Inferior parietal cortex (tissue), 1 donor: Measurements from ENCODE around the gene NRGN.

Experiments used
- DNase-seq: peaks from one replicate; pipeline ENCODE4 v3.0.0-alpha.2; 2016; ENCODE audit errors: extremely low spot score

NRGN gene

DNA sequence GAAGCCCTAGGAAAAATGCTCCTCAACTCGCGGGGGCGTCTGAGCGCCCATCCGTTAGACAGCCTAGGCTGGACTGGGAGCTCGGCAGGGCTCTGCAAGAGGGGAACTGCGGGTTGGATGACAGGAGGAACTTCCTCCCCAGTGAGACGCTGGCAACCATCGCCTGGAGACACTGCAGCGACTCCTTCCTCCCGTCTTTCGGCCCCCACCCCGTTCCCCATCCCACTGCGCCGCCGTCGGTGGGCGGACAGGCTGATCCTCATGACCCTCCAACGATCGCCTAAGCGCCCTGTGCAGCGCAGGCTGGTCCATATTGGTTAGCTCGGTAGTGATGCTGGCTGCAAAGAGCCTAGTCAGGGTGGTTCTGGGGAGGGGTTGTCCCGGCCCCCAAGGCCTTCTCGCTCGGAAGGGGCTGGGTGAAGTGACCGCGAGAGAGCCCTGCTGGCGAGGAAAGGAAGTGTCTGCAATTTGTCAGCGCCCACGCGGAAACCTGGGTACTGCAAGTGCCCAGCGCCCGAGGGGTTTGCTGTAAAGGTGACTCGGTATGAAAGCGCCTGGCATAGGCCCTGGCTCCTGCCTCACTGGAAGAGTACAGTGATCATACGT, 638 bp downstream of the NRGN start:
- DNase-seq: no peak

DNA sequence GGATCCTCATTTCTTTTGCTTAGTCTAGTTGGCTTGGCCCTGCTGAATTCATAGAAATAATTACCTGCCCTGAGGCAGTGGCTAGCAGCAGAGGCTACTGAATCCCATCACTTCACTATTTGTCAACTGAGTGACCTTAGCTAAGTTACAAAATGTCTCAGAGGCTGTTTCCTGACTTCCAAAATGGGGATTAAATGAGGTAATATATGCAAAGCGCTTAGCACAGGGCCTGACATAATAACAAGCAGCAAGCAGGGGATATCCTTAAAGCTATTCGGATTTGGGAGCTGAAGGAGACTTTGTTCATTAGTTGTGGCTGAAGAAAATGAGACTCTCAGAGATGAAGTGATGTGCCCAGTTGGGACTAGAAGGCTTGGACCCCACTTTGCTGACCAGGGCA, 2.8 kb downstream of the NRGN start:
- DNase-seq: no peak

DNA sequence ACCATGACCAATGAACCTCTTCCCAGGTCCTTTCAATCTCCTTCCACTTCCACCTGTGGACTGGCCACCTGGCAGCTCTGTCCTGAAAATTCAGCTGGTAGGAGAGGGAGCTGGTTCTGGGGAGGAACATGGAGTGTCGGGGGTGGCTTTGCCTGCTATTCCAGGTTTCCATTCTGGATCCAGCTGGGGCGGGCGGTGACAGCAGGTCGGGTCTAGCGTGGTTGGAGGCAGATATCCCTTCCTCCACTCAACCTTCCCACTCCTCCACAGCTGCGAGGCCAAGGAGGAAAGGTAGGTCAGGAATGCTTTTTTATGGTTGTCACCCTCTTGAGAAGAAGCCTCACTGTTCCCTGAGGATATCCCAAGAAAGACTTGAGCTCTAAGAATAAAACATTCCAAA, 3.3 kb downstream of the NRGN start:
- no peak for DNase-seq

DNA sequence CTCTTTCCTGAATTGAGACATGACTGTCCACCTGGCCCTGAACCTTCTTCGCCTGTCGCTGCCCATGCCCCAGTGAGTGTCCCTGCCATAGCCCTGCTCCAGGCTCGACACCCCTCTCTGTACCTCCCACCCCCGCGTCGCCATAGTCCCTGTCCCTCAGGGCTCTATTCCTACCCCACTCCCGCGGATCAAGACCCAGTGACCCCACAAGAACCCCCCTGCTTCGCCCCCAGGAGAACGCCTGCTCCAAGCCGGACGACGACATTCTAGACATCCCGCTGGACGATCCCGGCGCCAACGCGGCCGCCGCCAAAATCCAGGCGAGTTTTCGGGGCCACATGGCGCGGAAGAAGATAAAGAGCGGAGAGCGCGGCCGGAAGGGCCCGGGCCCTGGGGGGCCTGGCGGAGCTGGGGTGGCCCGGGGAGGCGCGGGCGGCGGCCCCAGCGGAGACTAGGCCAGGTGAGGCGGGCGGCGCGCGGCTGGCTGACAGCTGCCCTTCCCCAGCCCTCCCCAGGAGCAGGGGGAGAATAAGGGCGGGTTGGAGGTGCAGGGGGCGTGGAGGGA, 5.6 kb downstream of the NRGN start:
- no peak for DNase-seq

DNA sequence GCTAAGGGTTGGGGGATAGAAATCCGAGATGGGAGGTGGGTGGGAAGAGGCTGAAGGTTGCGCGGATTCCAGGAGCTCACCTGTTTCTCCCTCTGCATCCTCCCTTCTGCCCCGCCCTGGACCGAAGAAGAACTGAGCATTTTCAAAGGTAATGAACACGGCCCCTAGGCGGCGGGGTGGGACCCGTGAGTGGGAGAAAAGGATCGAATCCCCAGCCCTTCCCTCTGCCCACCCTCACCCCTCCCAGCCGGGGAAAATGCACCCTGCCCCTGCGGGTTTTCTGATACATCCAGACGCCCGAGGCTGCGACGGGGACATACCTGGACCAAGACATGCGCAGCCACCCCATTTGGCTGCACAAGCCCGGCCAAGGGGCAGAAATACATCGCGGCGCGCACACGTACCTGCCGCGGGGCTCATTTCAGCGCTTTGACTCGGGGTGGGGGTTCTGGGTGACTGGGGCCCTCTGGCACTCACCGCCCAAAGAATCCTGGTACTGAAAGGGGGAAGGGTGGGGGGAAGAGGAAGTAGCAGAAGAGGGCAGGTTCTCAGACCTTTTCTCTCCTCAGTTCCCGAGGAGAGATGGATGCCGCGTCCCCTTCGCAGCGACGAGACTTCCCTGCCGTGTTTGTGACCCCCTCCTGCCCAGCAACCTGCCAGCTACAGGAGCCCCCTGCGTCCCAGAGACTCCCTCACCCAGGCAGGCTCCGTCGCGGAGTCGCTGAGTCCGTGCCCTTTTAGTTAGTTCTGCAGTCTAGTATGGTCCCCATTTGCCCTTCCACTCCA, 6.3 kb downstream of the NRGN start:
- DNase-seq: no peak

DNA sequence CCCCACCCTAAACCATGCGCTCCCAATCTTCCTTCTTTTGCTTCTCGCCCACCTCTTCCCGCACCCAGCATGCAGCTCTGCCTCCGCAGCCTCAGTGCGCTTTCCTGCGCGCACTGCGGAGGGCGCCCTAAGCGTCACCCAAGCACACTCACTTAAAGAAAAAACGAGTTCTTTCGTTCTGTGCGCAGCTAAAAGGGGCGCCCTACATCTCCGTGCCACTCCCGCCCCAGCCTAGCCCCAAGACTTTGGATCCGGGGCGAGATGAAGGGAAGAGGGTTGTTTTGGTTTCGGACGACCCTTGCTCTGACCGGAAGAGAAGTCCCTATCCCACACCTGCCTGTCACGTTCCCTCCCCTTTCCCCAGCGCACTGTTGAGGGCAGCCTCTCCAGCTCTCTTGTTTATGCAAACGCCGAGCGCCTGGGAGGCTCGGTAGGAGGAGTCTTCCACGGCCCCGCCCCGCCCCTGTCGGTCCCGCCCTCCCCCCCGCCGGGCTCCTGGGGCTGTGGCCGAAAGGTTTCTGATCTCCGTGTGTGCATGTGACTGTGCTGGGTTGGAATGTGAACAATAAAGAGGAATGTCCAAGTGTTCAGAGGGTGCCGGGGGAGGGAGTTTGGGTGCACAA, 7.0 kb downstream of the NRGN start:
- DNase-seq: no peak

DNA sequence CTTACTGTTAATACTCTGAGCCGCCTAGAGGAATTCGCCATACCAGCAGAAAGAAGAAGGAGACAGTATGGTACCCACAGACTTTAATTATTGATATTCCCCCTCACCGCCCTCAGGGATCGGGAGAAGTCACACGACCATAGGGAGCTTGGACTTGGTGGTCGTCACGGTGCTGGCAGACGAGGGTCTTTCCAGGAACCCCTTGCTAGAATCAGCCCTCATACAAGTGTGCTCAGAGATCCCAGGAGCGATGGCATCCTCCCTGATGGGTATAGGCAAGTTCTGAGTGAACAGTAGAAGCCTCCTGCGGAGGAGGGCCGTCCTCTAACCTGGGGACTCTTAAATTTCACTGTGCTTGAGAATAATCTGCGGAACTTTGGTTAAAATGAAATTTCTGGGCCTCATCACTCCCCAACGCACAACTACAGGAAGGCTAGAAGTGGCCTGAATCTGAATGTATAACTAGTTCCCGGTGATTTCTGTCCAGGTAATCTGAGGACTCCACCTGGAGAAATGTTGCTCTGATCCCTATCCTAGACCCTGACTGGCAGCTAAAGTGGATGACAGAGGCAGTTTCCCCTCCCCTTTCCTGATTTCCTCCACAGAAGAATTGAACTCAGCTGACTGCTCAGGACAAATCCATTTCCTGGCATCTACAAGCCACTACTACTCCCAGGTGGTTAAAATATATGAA, 7.8 kb downstream of the NRGN start:
- no peak for DNase-seq

DNA sequence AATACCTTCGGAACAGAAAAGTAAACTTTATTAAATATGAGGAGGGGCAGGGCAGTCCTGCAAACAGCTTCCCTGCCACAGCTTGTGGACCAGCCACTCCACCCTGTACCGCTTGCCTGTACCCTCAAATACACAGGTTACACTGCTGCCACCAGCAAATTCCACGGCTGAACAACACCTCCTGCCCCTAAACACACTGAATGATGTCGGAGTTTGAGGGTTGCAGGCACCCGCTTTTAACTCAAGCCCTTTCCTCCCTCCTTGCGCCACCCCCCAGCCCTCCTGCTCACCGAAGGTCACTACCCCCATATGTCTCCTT, 8.3 kb downstream of the NRGN start:
- no peak for DNase-seq

DNA sequence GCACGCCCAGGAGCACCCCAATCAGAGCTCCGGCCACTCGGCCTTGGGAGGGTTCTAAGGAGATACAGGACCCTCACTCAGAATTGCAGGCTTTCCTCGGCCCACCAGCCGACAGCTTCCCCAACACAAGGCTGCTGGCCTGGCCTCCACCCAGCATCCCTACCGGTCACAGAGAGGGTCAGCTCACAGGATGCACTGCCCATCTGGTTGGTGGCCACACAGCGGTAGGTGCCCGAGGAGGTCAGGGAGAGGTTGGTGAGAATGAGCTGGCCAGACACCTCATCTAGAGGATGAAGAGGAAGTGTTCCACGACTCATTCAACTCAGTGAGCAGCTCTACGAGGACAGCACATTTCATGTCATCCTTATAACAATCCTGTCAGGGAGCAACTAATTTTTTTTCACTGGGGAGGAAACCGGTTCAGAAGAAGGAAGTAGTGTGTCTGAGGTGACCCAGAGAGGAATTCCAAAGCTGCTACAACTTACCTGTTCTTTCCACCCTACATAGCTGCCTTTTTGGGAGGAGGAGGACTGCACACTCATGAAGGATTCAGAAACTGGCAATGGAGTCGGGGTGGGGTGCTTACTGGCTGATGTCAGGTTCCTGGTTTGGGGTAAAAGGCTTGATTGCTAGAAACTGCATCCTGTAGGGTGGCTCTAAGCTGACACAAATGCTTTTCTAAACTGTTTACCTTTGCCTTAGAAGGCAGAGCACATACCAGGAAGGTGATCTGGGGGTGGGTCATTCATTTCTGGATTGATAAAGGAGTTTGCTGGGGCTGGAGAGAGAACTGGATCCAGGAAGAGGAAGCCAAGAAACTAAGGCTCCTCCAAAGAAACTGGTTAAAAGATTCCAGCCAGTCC, 9.0 kb downstream of the NRGN start:
- no peak for DNase-seq

DNA sequence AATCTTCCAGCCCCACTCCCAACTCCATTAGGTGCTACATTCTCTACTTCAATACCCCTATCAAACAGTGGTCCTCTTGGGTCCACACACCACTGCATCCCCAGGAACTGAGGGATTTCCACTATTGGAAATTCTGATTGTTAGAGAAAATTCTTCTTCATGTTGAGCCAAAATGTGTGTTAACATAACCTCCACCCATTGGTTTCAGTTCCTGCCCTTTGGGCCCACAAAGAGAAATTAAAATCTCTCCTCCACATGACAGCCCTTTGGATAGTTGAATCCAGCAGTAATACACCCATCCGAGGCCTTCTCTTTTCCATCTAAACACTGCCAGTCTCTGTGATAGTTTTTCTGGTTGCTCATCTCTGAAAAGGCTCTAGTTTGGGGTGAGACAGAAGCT, 10.2 kb downstream of the NRGN start:
- DNase-seq: no peak

DNA sequence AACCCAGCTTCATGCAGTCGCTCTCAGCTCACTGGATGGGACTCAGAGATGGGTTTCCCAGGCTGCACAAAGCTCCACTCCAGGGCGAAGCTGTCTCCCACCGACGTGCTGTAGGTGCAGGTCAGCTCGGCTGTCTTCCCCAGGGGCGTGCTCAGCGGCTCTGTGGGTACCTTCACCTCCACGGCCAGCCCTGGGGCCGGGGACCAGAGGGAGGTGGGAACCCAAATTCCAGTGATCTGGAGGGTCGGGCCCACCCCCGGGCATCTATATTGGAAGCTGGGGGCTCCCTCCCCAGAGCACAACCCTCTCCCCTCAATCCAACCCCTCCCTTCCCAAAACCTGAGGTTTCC, 11.6 kb downstream of the NRGN start:
- DNase-seq: no peak

DNA sequence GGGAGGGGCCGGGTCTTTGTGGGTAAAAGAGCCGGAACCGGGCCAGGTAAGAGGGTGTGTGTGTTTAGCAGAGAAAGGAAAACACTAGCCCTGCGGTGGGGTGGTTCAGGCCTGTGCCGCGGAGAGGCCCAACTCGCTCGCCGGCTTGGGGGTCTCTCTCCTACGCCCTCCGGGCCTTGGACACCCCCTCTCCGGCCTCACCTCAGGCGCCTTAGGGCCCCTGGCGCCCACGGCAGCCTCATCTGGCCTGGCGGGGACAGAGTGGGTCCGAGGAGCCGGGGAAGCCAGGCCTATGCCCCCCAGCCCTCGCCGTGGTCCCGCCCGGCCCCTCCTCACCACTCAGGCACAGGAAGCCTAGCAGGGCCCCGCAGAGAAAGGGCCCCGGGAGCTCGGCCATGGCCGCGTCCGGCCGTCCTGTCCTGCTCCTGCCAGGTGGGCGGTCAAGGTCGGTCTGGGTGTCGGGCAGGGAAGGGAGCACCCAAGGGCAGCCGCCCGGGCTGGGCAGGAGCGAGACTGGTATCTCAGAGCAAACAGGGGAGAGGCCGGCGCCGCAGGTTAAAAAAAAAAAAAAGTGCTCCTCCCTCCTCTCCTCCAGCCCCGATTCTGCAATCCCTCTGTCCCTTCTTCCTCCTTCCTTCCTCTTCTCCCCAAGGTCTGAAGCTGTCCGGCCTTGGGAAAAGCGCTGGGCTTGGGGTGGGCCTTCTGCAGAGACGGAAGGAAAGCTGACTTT, 12.2 kb downstream of the NRGN start, which contains the start of gene VSIG2:
Gene VSIG2 (minus strand): TSS at position 515 of the 730 bp plus-strand sequence. CDS start 118 bp downstream, at position 397.
- no peak for DNase-seq

DNA sequence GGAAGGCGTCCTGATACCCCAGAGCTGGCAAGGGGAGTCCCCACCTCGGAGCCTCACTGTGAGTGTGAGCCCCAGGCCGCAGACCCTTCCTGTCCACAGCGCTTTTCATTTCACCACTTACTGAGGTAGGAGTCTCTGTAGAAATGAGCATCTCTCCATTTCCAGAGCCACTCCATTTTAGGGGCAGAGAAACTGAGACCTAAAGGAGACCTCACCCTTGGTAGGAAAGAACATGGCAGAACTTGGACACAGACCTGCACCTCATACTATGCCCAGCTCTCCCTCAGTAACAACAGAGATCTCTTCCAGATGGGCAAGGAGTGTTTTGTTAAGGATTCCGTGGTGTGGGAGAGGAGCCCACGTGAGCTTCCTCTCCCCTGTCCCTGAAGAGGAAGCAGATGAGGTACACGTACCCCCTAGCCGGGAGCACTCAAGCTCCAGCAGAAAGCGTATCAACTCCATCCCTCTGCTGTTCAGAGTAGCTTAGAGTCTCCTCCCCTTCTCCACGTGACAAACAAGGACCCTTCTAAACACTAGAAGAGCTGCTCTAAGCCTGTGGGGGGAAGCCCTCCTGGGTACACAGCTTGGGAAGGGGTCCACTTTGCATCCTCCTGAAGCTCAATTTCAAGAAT, 12.8 kb downstream of the NRGN start:
- no peak for DNase-seq

DNA sequence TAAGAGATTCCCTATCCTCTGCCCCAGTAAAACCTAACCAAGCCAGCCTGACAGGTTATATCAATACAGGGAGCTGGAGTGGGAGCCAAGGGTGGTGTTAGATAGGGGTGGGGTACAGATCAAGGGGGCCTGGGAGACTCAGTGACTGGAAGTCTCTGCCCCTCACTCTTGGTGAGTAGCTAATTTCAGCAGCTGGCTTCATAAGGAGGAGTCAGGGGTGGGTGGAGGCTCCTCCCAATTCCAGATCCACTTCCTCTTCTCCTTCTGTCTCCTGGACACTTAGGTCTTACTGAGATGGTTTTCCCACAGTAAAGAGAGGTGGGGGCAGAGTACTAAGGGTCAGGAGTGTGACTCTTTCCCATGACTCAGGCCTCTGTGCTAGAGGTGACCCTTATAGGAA, 13.5 kb downstream of the NRGN start:
- DNase-seq: no peak

DNA sequence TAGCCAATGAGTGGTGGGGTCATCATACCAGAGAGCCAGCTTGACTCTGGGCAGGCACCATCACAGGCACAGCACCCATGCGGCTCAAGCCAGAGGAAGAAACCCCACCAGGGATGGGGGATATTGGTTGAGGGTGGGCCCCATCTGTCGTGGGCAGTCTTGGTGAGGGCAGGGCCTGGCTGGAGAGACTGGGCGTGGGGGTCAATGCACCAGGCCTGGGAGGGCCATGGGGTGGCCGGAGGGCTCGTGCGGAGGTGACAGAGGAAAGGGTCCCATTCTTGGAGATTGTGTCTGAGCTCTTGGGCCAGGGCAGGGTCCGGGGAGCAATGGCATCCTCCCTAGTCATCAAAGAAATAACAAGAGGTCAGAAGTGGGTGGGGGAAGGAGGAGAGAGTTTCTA, 13.9 kb downstream of the NRGN start:
- no peak for DNase-seq

DNA sequence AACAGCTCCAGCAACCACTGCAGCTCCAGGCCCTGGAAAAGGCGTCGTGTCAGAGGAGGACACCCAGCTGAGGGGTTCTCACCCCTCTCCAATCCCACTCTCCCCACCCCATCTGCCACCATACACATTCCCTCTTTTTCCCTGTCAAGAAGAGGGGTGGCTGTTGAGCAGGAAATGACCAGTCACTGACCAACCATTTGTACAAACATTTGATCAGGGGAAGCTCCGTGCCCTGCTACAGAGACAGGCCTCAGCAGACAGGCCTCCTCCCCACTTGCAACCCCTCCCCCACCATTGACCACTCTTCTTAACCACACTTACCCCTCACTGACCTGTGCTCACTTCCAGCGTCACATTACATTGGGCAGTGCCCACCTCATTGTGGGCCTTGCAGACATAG, 14.6 kb downstream of the NRGN start:
- DNase-seq: no peak

DNA sequence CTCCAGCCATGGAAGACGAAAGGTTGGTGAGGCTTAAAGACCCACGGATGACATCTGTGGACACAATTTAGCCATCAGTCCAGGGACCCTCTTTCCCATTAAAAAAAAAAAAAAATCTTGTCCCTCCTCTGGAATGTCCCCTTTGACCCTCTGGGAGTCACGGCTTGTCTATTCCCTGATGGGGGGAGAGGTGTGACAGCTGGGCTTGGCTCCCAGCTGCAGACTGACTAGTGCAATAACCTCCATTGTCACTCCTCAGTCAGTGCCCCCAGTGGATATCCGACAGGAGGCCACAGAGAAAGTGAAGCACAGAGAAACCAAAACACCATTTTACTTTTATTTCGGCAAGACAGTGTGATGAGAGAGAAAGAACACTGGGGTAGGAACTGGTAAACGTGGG, 15.0 kb downstream of the NRGN start:
- DNase-seq: no peak

DNA sequence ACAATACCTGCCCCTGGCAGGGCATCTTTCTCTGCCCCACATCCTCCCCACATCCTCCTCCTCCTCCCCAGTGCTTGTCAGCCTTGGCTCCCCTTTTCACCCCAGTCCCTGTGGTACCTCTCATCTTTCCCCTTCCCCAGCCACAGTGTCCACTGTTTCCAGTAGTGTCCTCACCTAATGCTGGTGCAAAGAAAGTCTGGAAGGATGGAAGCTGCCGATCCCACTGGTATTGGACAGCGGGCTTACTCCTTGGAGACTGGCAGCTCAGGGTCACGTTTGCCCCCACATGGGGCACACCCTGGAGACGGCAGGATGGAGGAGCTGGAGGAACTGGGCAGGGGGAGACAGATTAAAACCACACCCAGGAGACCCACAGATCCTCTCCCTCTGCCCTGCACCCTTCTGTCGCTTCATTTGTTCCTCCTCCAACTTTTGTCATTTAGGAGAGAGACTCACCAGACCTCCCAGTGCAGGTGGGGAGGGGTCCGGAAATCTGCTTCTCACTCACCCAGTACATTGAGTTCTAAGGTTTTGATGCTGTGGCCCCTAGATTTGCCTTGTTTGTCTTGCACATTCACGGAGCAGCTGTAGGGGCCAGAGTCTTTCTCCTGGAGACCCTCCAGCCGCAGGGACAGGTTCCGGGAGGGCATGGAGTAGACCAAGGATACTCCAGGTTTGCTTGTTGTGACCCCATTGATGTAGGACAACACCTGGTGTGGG, 16.5 kb downstream of the NRGN start:
- no peak for DNase-seq

DNA sequence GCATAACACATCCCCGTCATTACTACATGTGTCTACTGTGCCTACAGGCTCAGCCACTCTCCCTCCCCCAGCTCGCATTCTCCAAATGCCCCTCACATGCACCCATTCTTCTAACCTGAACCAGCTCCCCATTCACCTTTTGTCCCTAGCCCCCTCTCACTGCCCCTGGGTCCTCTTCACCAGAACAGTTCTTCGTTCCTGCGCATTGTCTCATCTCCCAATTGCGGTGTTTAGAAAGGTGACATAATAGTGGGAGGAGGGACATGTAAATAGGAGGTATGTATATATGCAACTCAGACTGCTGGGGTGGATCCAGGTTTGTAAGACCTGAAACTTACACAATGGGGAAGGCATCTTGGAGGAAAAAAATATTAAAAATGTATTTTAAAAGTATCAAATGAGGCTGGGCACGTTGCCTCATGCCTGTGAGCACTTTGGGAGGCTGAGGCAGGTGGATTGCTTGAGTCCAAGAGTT, 17.0 kb downstream of the NRGN start:
- DNase-seq: no peak

DNA sequence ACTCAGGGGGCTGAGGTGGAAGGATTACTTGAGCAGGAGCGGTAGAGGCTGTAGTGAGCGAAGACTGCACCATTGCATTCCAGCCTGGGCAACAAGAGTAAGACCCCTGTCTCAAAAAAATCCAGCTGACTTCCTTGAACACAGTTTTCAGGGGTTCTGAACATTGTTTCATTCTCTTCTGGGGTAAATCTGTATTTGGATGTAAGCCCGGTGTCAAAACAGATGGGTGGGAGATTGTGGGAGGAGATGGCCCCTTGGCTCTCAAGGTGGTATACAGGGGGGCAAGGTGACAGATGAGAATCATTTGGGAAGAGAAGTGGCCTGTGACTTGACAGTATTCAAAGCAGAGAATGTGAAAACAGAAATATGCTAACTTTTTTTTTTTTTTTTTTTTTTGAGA, 17.6 kb downstream of the NRGN start:
- DNase-seq: no peak
